ENCODE data around the gene GTPBP6. TPM values are rescaled to one million over a fixed set of nuclear protein-coding genes. Genes with fewer than 3 reads are reported as not detected.
A peak's percentile ranks its signal among the peaks of the same experiment; 100 is the strongest.
"Not testable (repeated sequence)": the region's sequence is repeated elsewhere in the genome, so short reads cannot be mapped to it uniquely, and the experiment has no call there.

The GTPBP6 gene
- total RNA-seq, 1 donor = 28.8 TPM

DNA sequence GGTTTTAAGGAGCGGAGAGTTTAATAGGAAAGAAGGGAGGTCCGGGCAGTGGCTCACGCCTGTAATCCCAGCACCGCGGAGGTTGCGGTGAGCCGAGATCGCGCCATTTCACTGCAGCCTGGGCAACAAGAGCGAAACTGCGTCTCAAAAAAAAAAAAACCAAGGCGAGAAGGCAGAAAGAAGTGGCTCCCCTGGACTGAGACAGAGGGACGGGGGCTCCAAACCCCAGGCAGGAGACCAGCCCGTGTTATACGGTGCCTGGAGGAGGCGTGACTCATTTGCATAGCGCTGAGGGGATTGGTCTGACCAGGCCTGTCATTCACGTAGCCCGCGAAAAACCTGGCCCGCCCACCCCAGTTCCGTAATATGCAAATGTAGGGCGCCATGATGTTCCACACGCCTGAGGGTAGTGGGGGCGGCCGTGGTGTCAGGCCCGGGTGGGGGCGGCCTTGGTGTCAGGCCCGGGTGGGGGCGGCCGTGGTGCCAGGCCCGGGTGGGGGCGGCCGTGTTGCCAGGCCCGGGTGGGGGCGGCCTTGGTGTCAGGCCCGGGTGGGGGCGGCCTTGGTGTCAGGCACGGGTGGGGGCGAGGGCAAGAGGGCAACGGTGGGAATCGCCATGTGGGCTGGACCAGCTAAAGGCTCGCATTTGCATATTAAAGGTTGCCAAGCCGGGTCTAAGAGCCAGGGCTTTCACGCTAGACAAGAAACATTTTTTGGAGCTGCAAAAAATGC lies 35.3 kb downstream of the GTPBP6 start:
- no peak for TF ChIP-seq CTCF (IDR thresholded peaks at IDR 0.05; ENCODE audit: insufficient read depth, low read length)
- peak overlapping the region; percentile 77 for H3K4me3 ChIP-seq (ENCODE audit: low read depth, low read length)
- DNase-seq (ENCODE audit: low read depth) = peak; percentile 84

- not testable (repeated sequence) for DNase-seq (ENCODE audit: low read depth); H3K4me3 ChIP-seq (ENCODE audit: low read depth, low read length)
These were observed 36.5 kb downstream of the GTPBP6 start for GRCh38 chrX:282000-282681.

DNA sequence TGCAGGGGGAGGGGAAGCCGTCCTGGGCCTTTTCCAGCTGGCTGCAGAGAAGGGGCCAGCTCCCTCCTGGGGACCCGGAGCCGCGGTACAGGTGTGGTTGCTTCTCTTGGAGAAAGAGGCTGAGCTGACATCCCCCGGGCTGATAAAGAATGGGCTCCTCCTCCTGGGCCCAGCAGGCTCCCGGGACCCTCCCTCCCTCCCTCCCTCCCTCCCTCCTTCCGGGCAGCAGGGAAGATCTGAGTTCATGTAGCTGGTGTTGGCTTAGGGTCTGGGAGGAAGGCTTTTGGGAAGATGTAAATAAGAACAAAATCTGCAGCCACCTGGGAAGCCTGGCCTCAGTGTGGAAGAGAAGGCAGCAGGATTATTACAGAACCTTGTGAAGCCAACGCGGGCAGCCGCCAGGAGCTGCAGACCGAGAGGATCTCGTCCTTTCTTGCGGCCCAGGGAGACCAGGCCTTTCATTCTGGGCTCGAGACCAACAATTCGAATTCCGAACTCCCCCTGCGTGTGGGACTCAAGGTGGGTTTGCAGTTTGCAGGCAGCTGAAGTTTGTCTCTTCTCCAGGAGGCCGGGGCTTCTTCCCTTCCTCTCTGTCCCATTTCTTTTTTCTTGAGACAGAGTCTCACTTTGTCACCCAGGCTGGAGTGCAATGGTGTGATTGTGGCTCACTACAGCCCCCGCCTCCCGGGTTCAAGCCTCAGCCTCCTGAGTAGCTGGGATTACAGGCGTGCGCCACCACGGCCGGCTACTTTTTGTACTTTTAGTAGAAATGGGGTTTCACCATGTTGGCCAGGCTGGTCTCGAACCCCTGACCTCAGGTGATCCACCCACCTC lies 37.2 kb downstream of the GTPBP6 start, which contains the start of gene PLCXD1:
PLCXD1 (plus strand) TSS at position 216 of the 834 bp plus-strand sequence. CDS start 2,807 bp downstream, outside the sequence.
- TF ChIP-seq CTCF (IDR thresholded peaks at IDR 0.05; ENCODE audit: insufficient read depth, low read length) = no peak
- peak; percentile 34 for DNase-seq (ENCODE audit: low read depth)
- H3K4me3 ChIP-seq (ENCODE audit: low read depth, low read length) = peak within 1 kb of the TSS; percentile 60

- DNase-seq (ENCODE audit: low read depth); H3K4me3 ChIP-seq (ENCODE audit: low read depth, low read length): not testable (repeated sequence)
These were observed 37.9 kb downstream of the GTPBP6 start for GRCh38 chrX:280722-281121.

DNA sequence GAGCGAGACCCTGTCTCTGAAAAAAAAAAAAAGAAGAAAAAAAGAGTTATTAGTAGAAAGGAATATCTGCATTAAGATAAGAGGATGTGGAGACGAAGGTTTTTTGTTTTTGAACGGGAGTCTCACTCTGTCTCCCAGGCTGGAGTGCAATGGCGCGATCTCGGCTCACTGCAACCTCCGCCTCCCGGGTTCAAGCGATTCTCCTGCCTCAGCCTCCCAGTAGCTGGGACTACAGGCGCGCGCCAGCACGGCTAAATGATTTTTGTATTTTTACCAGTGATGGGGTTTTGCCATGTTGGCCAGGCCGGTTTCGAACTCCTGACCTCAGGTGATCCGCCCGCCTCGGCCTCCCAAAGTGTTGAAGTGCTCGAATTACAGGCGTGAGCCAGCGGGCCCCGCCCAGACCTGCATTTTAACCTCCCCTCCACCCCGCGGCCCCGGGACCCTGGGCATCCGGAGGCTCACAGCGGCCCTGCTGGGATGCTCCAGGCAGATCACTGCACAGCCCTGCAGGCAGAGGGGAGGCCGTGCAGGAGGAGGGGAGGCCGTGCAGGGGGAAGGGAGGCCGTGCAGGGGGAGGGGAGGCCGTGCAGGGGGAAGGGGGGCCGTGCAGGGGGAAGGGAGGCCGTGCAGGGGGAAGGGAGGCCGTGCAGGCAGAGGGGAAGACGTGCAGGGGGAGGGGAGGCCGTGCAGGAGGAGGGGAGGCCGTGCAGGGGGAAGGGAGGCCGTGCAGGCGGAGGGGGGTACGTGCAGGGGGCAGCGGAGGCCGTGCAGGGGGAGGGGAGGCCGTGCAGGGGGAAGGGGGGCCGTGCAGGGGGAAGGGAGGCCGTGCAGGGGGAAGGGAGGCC lies 38.6 kb downstream of the GTPBP6 start:
- not testable (repeated sequence) for H3K4me3 ChIP-seq (ENCODE audit: low read depth, low read length); DNase-seq (ENCODE audit: low read depth)

- peak; percentile 43 for DNase-seq (ENCODE audit: low read depth)
- H3K4me3 ChIP-seq (ENCODE audit: low read depth, low read length) = peak overlapping the region; percentile 72
- TF ChIP-seq CTCF (IDR thresholded peaks at IDR 0.05; ENCODE audit: insufficient read depth, low read length) = no peak
These were observed 41.9 kb downstream of the GTPBP6 start for GRCh38 chrX:276581-277201.

- no peak for TF ChIP-seq CTCF (IDR thresholded peaks at IDR 0.05; ENCODE audit: insufficient read depth, low read length)
- peak; percentile 34 for DNase-seq (ENCODE audit: low read depth)
- peak overlapping the region; percentile 72 for H3K4me3 ChIP-seq (ENCODE audit: low read depth, low read length)
These were observed 42.5 kb downstream of the GTPBP6 start for GRCh38 chrX:275967-276580.
